MCF 10A (cell line): ENCODE results near the gene CCDC12. TPM values are rescaled to one million over a fixed set of nuclear protein-coding genes. Genes with fewer than 3 reads are reported as not detected.

ENCODE experiments used
- BruUV-seq: library from RNA; stranded (reverse); fragments of 400-500 nt; replicated peaks from 2 replicates; lab custom pipeline; 2021; lab: Mats Ljungman, UMichigan
- CTCF ChIA-PET: fragments of 300-600 bp; sonication (Branson Sonifier 250); formaldehyde crosslinking; extraction: SDS; loops from one replicate; lab custom pipeline; 2021; ENCODE audit warnings: antibody characterized with exemption, inconsistent platforms; lab: Yijun Ruan, JAX
- POLR2A ChIA-PET: fragments of 300-600, 350-650 bp; sonication (Branson Sonifier 250); formaldehyde crosslinking; extraction: SDS; loops from one replicate; lab custom pipeline; 2020; ENCODE audit warnings: antibody characterized with exemption, inconsistent platforms; lab: Yijun Ruan, JAX
- DNase-seq: peaks from one replicate; pipeline ENCODE4 v3.0.0-alpha.2; 2018; ENCODE audit not compliant: unreplicated experiment
- H3K27ac Mint-ChIP-seq: one replicate; pipeline ENCODE4 v1.8.0; 2022; ENCODE audit warnings: mild to moderate bottlenecking, low read depth, mixed read lengths; ENCODE audit not compliant: unreplicated experiment
- H3K27me3 Mint-ChIP-seq: one replicate; pipeline ENCODE4 v1.8.0; 2022; ENCODE audit warnings: mixed read lengths; ENCODE audit not compliant: insufficient read depth, unreplicated experiment
- H3K36me3 Mint-ChIP-seq: one replicate; pipeline ENCODE4 v1.8.0; 2022; ENCODE audit warnings: mild to moderate bottlenecking, moderate library complexity, mixed read lengths; ENCODE audit not compliant: insufficient read depth, unreplicated experiment
- H3K4me1 Mint-ChIP-seq: one replicate; pipeline ENCODE4 v1.8.0; 2022; ENCODE audit warnings: mixed read lengths; ENCODE audit not compliant: insufficient read depth, unreplicated experiment
- H3K4me3 Mint-ChIP-seq: one replicate; pipeline ENCODE4 v1.8.0; 2022; ENCODE audit warnings: mild to moderate bottlenecking, moderate library complexity, mixed read lengths; ENCODE audit not compliant: unreplicated experiment
- H3K9me3 Mint-ChIP-seq: one replicate; pipeline ENCODE4 v1.8.0; 2022; ENCODE audit warnings: mixed read lengths; ENCODE audit not compliant: unreplicated experiment
- intact Hi-C: fragments of 100-400 bp; cut with micrococcal nuclease; formaldehyde crosslinking; loops from 2 replicates; pipeline ENCODE4 v1.14.1; 2022
- total RNA-seq: library from RNA; stranded (reverse); gene quantifications from 2 replicates; pipeline ENCODE4 v1.2.3, GENCODE V29; 2022
- TF ChIP-seq, protein P1 (sequence below): fragments of 200-600 bp; IDR thresholded peaks from one replicate; pipeline ENCODE4 v1.8.0; 2022; ENCODE audit warnings: antibody characterized with exemption, mild to moderate bottlenecking; ENCODE audit not compliant: unreplicated experiment

The CCDC12 gene
- total RNA-seq, 1 experiment from 2014 or later = 45.9 TPM

DNA sequence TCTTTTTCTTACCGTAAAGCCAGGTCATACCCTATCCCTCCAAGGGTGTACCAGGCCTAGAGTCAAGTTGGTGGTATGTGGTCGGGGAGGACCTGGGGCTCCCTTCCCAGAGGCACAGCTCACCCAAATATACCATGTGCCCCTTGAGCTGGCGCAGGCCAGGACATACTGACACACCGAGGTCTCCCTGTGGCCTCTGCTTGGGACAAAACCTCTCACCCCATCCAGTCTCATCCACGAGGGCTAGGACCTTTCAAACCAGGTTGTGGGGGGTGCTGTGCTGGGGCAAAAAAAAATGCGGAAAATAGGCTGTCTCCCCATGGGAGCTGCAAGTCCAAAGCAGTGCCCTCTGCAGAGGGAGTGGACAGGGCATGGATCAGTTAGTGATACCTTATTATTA, 76.2 kb downstream of the CCDC12 start:
- POLR2A ChIA-PET = no interaction called here
- TF ChIP-seq, protein P1, sequence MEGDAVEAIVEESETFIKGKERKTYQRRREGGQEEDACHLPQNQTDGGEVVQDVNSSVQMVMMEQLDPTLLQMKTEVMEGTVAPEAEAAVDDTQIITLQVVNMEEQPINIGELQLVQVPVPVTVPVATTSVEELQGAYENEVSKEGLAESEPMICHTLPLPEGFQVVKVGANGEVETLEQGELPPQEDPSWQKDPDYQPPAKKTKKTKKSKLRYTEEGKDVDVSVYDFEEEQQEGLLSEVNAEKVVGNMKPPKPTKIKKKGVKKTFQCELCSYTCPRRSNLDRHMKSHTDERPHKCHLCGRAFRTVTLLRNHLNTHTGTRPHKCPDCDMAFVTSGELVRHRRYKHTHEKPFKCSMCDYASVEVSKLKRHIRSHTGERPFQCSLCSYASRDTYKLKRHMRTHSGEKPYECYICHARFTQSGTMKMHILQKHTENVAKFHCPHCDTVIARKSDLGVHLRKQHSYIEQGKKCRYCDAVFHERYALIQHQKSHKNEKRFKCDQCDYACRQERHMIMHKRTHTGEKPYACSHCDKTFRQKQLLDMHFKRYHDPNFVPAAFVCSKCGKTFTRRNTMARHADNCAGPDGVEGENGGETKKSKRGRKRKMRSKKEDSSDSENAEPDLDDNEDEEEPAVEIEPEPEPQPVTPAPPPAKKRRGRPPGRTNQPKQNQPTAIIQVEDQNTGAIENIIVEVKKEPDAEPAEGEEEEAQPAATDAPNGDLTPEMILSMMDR = no peak
- no TSS peak for BruUV-seq

DNA sequence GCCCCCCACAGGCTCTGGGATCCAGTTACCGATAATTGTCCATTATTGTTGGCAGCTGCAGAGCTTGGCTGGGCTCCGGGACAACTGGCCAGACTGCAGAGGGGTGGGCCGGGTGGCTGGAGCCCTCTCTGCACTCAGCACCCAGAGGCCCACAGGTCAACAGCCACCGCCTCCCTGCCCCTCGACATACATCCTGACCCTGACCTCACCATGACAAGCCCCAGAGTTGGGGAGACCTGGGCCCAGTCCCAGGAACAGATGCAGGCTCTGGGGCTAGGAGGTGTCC, 76.6 kb downstream of the CCDC12 start:
- no TSS peak for BruUV-seq
- DNase-seq = no peak
- no peaks in the 10 kb centered on the region for H3K4me1 Mint-ChIP-seq
- H3K27ac Mint-ChIP-seq = no peak overlapping the region
- TF ChIP-seq, protein P1 = no peak
- H3K36me3 Mint-ChIP-seq = no peaks in the 10 kb centered on the region
- no peak overlapping the region for H3K4me3 Mint-ChIP-seq
- ChIA-PET CTCF (interaction anchor here (1.1 to 3.2 kb wide), 3 partner anchors 9 to 40 kb away, joined by 4 to 19 read pairs (median 10); no protein-coding TSS in a partner anchor), POLR2A (no interaction called here)
- intact Hi-C loops = no loop called here
- no peaks in the 10 kb centered on the region for H3K27me3 Mint-ChIP-seq
- H3K9me3 Mint-ChIP-seq = no peaks in the 10 kb centered on the region

More for the DNA sequence above, 76.2 kb downstream of the CCDC12 start:
- no peaks in the 10 kb centered on the region for H3K4me1 Mint-ChIP-seq
- intact Hi-C loops = no loop called here
- no peak for DNase-seq
- H3K4me3 Mint-ChIP-seq = no peak overlapping the region
- H3K9me3 Mint-ChIP-seq = no peaks in the 10 kb centered on the region
- CTCF ChIA-PET = interaction anchor here (1.1 to 3.2 kb wide), 4 partner anchors 9 to 195 kb away, joined by 4 to 19 read pairs (median 10); no protein-coding TSS in a partner anchor
- no peaks in the 10 kb centered on the region for H3K36me3 Mint-ChIP-seq
- no peak overlapping the region for H3K27ac Mint-ChIP-seq
- H3K27me3 Mint-ChIP-seq = no peaks in the 10 kb centered on the region

DNA sequence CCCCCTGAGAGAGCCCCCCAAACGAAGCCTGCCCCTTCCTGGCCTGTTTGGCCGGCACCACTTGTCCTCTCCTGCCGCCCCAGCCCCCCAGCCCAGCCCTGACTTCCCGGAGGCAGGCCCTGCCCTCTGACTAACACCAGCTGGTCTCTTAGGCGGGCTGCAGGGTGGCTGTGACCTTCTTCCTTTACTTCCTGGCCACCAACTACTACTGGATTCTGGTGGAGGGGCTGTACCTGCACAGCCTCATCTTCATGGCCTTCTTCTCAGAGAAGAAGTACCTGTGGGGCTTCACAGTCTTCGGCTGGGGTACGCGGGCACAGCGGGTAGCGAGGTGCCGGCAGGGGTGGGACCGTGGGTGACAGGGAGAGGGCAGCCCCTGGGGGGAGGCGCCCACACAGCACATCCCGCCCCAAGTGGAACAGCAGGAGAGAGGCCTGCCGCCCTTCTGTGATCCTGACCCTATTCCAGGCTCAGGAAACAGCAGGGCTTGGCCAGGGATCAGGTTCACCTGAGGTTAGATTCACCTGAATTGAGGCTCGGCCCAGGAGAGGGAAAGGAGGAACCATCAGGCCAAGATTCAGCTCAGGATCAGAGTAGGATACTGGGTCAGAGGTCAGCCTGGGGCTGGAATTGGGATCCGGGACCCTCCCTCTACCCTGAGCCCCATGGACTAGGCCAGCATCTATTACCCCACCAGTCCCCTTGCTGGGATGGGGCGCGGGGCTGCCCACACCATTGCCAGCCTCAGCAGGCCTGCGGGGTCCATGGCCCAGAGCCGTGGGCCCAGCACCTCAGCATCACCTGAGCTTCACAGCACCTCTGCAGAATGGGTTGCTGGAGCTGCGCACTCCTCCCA, 77.2 kb downstream of the CCDC12 start:
- Mint-ChIP-seq H3K36me3 (no peaks in the 10 kb centered on the region), H3K9me3 (no peaks in the 10 kb centered on the region), H3K27me3 (no peaks in the 10 kb centered on the region), H3K4me3 (no peak overlapping the region), H3K4me1 (no peaks in the 10 kb centered on the region), H3K27ac (no peak overlapping the region)
- CTCF ChIA-PET = interaction anchor here (1.1 to 3.2 kb wide), 3 partner anchors 10 to 40 kb away, joined by 4 to 19 read pairs (median 10); no protein-coding TSS in a partner anchor
- intact Hi-C loops = loop anchor here (5.0 kb wide), 1 partner anchor 52 kb away; no protein-coding TSS in a partner anchor
- BruUV-seq = no TSS peak
- POLR2A ChIA-PET = no interaction called here
- TF ChIP-seq, protein P1 = no peak
- no peak for DNase-seq

DNA sequence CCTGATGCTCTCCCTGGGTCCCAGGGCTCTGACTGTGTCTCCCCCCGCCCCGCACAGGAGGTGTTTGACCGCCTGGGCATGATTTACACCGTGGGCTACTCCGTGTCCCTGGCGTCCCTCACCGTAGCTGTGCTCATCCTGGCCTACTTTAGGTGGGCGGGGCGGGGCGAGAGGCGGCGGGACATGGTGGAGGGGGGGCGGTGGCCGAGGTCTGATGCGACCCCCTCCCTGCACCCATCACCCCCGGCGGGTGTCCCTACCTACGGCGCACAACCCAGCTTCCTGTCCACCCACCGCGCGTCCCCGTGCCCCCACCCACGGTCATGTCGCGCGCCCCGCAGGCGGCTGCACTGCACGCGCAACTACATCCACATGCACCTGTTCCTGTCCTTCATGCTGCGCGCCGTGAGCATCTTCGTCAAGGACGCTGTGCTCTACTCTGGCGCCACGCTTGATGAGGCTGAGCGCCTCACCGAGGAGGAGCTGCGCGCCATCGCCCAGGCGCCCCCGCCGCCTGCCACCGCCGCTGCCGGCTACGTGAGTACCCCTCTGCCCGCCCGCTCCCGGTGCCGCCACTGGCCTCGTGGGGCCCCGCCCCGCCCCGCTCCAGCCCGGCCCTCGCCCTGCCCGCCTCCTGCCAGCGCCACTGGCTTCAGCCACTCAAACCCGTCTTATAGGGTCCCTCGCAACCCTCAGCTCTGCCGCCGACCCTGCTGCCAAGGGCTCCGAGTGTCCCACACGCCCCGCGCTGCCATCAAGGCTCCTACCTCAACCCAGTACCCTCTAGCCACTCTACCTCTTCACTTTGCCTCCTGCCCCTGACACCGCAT, 78.0 kb downstream of the CCDC12 start:
- ChIA-PET POLR2A (no interaction called here), CTCF (interaction anchor here (0.5 to 3.2 kb wide), 3 partner anchors 11 to 254 kb away, joined by 3 to 19 read pairs (median 4); no protein-coding TSS in a partner anchor)
- H3K27me3 Mint-ChIP-seq = no peaks in the 10 kb centered on the region
- no peaks in the 10 kb centered on the region for H3K36me3 Mint-ChIP-seq
- no TSS peak for BruUV-seq
- no peaks in the 10 kb centered on the region for H3K9me3 Mint-ChIP-seq
- H3K4me3 Mint-ChIP-seq = no peak overlapping the region
- intact Hi-C loops = loop anchor here (5.0 kb wide), 1 partner anchor 51 kb away; no protein-coding TSS in a partner anchor
- no peak for DNase-seq
- H3K4me1 Mint-ChIP-seq = no peaks in the 10 kb centered on the region
- TF ChIP-seq, protein P1 = no peak
- H3K27ac Mint-ChIP-seq = no peak overlapping the region
